Lower lobe of right lung (tissue), 2 donors: ENCODE results near the gene KCNN4. TPM values are rescaled to one million over a fixed set of nuclear protein-coding genes. Genes with fewer than 3 reads are reported as not detected.
"Not testable (repeated sequence)": the region's sequence is repeated elsewhere in the genome, so short reads cannot be mapped to it uniquely, and the experiment has no call there.

Source experiments
- ATAC-seq, 2 donors: fragments of 200-7000 bp; cut with Tn5 transposase; one replicate each; pipeline ENCODE4 v1.9.1; 2020 to 2022; ENCODE audit warnings: mild to moderate bottlenecking in 2 of 2, moderate library complexity in 2 of 2
- DNase-seq: peaks from one replicate; pipeline ENCODE4 v3.0.0-alpha.2; 2020
- H3K27ac ChIP-seq: fragments of 200-600 bp; one replicate; pipeline ENCODE4 v1.8.0; 2022
- H3K27me3 ChIP-seq: fragments of 200-600 bp; one replicate; pipeline ENCODE4 v1.8.0; 2022; ENCODE audit warnings: low read depth
- H3K36me3 ChIP-seq: fragments of 200-600 bp; one replicate; pipeline ENCODE4 v1.8.0; 2022; ENCODE audit warnings: mild to moderate bottlenecking
- H3K4me1 ChIP-seq: fragments of 200-600 bp; one replicate; pipeline ENCODE4 v1.8.0; 2022
- H3K4me3 ChIP-seq: fragments of 200-600 bp; one replicate; pipeline ENCODE4 v1.8.0; 2022; ENCODE audit warnings: mild to moderate bottlenecking
- H3K9me3 ChIP-seq: fragments of 200-600 bp; one replicate; pipeline ENCODE4 v1.8.0; 2022
- intact Hi-C: fragments of 100-400 bp; cut with DNase I; formaldehyde crosslinking; loops from one replicate; pipeline ENCODE4 v1.11.0; 2022
- long read RNA-seq: library from polyadenylated mRNA; unstranded; transcript quantifications from one replicate; pipeline ENCODE4 v2.0.0, GENCODE V29; 2021
- total RNA-seq: library from RNA; stranded (reverse); fragmentation: NEBNext Ultra II Directional; extraction: Animal tissue kit (Norgen Biotek cat#: 25700); gene quantifications from one replicate; pipeline ENCODE4 v1.2.1, GENCODE V29; 2021
- TF ChIP-seq, protein P1 (sequence below): fragments of 200-600 bp; IDR thresholded peaks from one replicate; pipeline ENCODE4 v1.8.0; 2022; ENCODE audit warnings: antibody characterized with exemption, mild to moderate bottlenecking
- donor health status: DM: no; HTN: yes; CAD: no; lungs with severe emphysema.

Gene KCNN4
- 3.6 TPM for total RNA-seq
- long read RNA-seq, partial matches to known transcripts = 0 of 3 reads
- long read RNA-seq, other reads (novel, unspliced or antisense) = 1 of 3 reads

DNA sequence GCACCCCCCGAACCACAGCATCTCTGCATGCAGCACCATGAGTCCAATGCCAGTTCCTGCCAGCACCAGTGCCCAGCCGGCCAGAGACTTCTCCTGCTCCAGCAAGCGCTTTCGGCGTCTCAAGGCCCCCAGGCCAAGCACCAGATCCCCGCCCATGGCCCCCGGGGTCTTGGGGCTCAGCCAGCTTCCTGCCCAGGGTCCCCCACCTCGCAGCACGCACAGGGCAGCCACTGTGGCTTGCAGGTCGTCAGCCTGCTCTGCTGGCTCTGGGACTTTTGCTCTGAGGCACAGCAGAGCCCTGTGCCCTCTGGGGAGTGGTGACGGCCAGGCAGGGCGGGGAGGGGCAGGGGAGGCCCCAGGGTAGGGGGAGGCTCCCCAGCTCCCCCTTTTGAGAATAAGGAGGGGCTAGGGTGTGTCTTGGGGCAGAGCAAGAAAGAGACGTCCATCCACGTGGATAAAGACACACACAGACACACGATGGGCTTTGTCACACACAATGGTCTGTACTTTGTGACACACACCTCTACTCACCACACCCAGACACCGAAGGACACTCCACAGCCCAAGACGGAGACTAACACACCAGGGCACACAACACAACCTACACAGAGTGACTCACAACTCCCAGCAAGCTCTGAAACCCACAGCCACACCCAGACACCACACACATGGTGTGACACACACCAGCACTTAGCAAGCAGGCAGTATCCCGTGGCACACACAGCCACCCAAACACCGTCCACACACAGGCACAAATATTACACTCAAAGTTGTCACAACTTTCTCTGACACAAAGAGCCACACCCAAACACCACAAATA is at the start of gene KCNN4:
KCNN4 (minus strand) TSS at position 268 of the 820 bp plus-strand sequence; CDS start at position 156, 112 bp downstream.
- intact Hi-C loops = no loop called here
- peaks cover 6% of the 10 kb centered on the region for H3K27me3 ChIP-seq
- peaks cover 33% of the 10 kb centered on the region for H3K4me1 ChIP-seq
- no peaks in the 10 kb centered on the region for H3K9me3 ChIP-seq
- no peaks in the 10 kb centered on the region for H3K36me3 ChIP-seq
- TF ChIP-seq, protein P1, sequence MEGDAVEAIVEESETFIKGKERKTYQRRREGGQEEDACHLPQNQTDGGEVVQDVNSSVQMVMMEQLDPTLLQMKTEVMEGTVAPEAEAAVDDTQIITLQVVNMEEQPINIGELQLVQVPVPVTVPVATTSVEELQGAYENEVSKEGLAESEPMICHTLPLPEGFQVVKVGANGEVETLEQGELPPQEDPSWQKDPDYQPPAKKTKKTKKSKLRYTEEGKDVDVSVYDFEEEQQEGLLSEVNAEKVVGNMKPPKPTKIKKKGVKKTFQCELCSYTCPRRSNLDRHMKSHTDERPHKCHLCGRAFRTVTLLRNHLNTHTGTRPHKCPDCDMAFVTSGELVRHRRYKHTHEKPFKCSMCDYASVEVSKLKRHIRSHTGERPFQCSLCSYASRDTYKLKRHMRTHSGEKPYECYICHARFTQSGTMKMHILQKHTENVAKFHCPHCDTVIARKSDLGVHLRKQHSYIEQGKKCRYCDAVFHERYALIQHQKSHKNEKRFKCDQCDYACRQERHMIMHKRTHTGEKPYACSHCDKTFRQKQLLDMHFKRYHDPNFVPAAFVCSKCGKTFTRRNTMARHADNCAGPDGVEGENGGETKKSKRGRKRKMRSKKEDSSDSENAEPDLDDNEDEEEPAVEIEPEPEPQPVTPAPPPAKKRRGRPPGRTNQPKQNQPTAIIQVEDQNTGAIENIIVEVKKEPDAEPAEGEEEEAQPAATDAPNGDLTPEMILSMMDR = no peak
- no peak for DNase-seq
- ATAC-seq = peak; percentile 15 to 44
- H3K4me3 ChIP-seq = peak within 1 kb of the TSS; percentile 36
- H3K27ac ChIP-seq = no peak within 1 kb of the TSS

DNA sequence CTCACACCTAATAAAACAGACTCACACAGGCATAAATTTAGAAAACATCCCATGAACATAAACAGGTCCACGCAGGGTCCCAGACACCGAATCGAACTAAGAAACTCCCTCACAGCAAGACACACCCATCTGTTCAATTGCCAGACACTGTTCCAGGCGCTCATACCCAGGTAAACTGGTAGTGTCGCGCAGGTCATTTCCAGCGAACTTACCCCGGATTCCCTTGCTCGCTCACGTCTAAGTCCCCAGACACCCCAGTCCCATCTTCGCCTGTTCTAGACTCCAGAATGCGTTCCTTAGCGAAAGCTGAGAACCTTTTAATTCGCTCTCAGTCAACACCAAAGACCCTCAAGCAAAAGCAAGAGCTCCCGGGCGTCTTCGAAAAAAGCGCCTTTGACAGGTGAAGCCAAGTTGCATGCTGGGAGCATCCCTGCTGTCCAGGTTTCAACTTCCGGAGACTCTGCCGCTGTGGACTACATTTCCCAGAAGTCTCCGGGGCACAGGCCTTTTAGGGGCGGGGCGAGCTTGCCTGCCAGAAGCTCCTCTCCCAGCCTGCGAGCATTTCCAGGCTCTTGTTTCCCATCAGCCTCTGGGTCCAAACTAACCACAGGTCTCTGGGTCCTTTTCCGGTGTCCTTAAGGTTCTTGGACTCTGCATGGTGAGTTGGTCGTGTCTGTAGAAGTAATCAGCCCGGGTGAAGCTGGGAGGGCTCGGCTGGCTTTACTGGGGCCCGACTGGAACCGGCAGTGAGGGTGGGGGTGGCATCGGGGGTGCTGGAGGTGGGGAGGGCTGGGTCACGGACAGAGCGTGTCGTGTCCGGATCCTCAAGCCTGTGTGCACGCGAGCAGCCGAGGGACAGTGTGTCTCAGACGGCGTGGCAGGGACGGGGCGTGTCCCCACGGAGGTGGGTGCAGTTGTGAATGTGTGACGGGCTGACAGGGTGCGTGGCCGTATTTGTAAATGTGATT is 46.3 kb upstream of the KCNN4 start, which contains the start of gene ZNF283:
ZNF283 (plus strand) TSS at position 535 of the 968 bp plus-strand sequence. CDS start 6,184 bp downstream, outside the sequence.
- Histone ChIP-seq H3K4me3 (peak within 1 kb of the TSS; percentile 67), H3K9me3 (no peaks in the 10 kb centered on the region), H3K27me3 (no peaks in the 10 kb centered on the region), H3K27ac (peak within 1 kb of the TSS; percentile 46), H3K36me3 (peaks cover 33% of the 10 kb centered on the region), H3K4me1 (peaks cover 10% of the 10 kb centered on the region)
- DNase-seq (peak; percentile 91), ATAC-seq (peak; percentile 98 to 99)
- TF ChIP-seq, protein P1 = no peak
- intact Hi-C loops = no loop called here

DNA sequence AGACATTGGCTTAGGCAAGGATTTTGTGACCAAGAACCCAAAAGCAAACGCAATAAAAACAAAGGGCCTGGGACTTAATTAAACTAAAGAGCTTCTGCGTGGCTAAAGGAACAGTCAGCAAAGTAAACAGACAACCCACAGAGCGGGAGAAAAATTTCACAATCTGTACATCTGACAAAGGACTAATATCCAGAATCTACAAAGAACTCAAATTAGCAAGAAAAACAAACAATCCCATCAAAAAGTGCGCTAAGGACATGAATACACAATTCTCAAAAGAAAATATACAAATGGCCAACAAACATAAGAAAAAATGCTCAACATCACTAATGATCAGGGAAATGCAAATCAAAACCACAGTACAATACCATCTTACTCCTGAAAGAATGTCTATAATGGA is 43.8 kb upstream of the KCNN4 start:
- Histone ChIP-seq H3K4me1 (peaks cover 10% of the 10 kb centered on the region), H3K27me3 (peaks cover 11% of the 10 kb centered on the region), H3K36me3 (peaks cover 10% of the 10 kb centered on the region)
- DNase-seq, H3K27ac ChIP-seq, ATAC-seq, H3K4me3 ChIP-seq, H3K9me3 ChIP-seq, intact Hi-C loops: not testable (repeated sequence)

DNA sequence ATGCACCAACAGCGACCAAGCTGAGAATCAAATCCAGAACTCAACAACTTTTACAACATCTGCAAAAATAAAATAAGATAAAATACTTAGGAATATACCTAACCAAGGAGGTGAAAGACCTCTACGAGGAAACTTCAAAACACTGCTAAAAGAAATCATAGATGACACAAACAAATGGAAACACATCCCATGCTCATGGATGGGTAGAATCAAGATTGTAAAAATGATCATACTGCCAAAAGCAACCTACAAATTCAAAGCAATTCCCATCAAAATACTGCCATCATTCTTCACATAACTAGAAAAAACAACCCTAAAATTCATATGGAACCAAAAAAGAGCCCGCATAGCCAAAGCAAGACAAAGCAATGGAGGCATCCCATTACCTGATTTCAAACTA is 43.1 kb upstream of the KCNN4 start:
- intact Hi-C loops, H3K4me3 ChIP-seq, H3K9me3 ChIP-seq, DNase-seq, ATAC-seq, H3K27ac ChIP-seq, H3K36me3 ChIP-seq: not testable (repeated sequence)
- Histone ChIP-seq H3K4me1 (peaks cover 10% of the 10 kb centered on the region), H3K27me3 (peaks cover 14% of the 10 kb centered on the region)

DNA sequence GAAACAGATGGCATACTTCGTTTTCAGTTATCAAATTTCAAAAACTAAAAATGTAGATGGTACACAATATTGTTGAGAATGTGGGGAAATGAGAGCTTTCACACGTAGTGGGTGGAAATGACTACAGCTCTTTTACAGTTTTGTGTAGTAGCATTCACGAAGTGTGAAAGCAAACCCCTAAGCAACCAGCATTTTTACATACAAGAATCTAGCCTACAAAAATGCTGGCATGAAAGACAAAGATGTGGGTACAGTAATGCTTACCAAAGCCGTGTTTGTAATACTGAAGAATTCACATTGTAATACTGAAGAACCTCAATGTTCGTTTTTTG is 40.1 kb upstream of the KCNN4 start:
- Histone ChIP-seq H3K4me1 (no peaks in the 10 kb centered on the region), H3K4me3 (peak overlapping the region; percentile 53), H3K27ac (no peak overlapping the region), H3K9me3 (no peaks in the 10 kb centered on the region), H3K36me3 (no peaks in the 10 kb centered on the region), H3K27me3 (peaks cover 14% of the 10 kb centered on the region)
- intact Hi-C loops = no loop called here
- DNase-seq = no peak
- TF ChIP-seq, protein P1 = no peak
- no peak for ATAC-seq

DNA sequence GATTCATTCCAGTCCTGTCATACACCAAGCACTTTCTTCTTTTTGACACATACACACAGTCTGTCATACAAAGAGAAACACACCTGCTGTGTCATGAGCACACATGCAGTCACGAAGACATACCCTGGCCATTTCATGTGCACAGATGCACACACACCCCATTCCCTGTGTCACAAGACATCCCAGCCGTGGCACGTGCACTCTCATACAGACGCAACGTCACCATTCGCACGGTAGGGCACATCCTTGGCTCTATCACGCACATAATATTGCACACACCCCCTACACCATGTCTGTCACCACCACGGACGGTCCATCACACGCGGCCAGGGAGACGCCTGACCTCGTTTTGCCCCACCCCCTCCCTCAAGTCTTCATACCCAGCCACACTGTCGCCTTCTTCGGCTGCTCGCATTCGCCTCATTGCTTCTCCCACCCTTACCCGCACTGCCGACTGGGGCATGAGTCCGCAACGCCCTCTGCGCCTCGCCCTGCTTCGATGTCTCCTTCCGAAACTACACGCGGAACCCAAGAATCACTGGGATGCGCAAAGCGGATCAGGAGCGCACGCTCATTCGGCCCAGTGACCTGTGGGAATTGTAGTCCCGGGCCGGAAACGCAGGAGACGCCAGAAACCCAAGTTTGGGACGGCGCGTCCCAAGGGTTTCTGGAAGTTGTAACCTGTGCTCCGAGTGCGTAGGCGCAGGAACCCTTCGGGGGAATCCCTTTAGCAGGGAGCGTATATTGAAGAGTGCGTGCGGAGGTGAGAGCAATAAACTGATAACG is 39.5 kb upstream of the KCNN4 start:
- no peaks in the 10 kb centered on the region for H3K9me3 ChIP-seq
- no peaks in the 10 kb centered on the region for H3K36me3 ChIP-seq
- H3K27me3 ChIP-seq = peaks cover 14% of the 10 kb centered on the region
- no peak overlapping the region for H3K27ac ChIP-seq
- no peaks in the 10 kb centered on the region for H3K4me1 ChIP-seq
- peak; percentile 60 for DNase-seq
- peak; percentile 52 to 66 for ATAC-seq
- intact Hi-C loops = no loop called here
- H3K4me3 ChIP-seq = peak overlapping the region; percentile 53
- TF ChIP-seq, protein P1 = no peak
